Caco-2 (cell line): ENCODE results near the gene MTHFD1L. TPM values are rescaled to one million over a fixed set of nuclear protein-coding genes. Genes with fewer than 3 reads are reported as not detected.
A peak's percentile ranks its signal among the peaks of the same experiment; 100 is the strongest.

Experiments used
- BruUV-seq: library from RNA; stranded (reverse); fragments of 400-500 nt; replicated peaks from 2 replicates; lab custom pipeline; 2021; lab: Mats Ljungman, UMichigan
- CTCF ChIA-PET: fragments of 300-600 bp; sonication (Branson Sonifier 250); formaldehyde crosslinking; loops from one replicate; lab custom pipeline; 2022; ENCODE audit warnings: antibody characterized with exemption; lab: Charles Lee
- POLR2A ChIA-PET: fragments of 300-600 bp; sonication (Branson Sonifier 250); formaldehyde crosslinking; loops from one replicate; lab custom pipeline; 2022; ENCODE audit warnings: antibody characterized with exemption; lab: Charles Lee
- DNase-seq, 2 experiments: peaks; one replicate each; pipeline versions ENCODE4 v3.0.0 to v3.0.0-alpha.2; 2020 to 2022
- H3K27me3 ChIP-seq: replicated peaks from 2 replicates; pipeline ENCODE4 v1.6.0; 2011; ENCODE audit warnings: low read length; ENCODE audit not compliant: control insufficient read depth, insufficient read depth
- H3K36me3 ChIP-seq: 2 replicates; pipeline ENCODE4 v1.5.1; 2011; ENCODE audit warnings: low read length; ENCODE audit not compliant: control insufficient read depth, insufficient read depth
- H3K4me1 ChIP-seq: fragments of 250-450 bp; sonication (Bioruptor Pico); 2 replicates; pipeline ENCODE4 v1.5.1; 2020; ENCODE audit warnings: mild to moderate bottlenecking
- H3K4me3 ChIP-seq: 2 replicates; pipeline ENCODE4 v1.5.1; 2011; ENCODE audit warnings: low read depth, mild to moderate bottlenecking, control low read depth, low read length
- H3K9me3 ChIP-seq: fragments of 250-450 bp; sonication (Bioruptor Pico); 2 replicates; pipeline ENCODE4 v1.5.1; 2020; ENCODE audit warnings: mild to moderate bottlenecking, moderate library complexity
- H3K27ac Mint-ChIP-seq: one replicate; pipeline ENCODE4 v1.8.0; 2022; ENCODE audit warnings: mixed read lengths; ENCODE audit not compliant: unreplicated experiment
- H3K27me3 Mint-ChIP-seq: one replicate; pipeline ENCODE4 v1.8.0; 2022; ENCODE audit warnings: mixed read lengths; ENCODE audit not compliant: insufficient read depth, unreplicated experiment
- H3K36me3 Mint-ChIP-seq: one replicate; pipeline ENCODE4 v1.8.0; 2022; ENCODE audit warnings: mild to moderate bottlenecking, mixed read lengths; ENCODE audit not compliant: insufficient read depth, unreplicated experiment
- H3K4me1 Mint-ChIP-seq: one replicate; pipeline ENCODE4 v1.8.0; 2022; ENCODE audit warnings: low read depth, mixed read lengths; ENCODE audit not compliant: unreplicated experiment
- H3K4me3 Mint-ChIP-seq: one replicate; pipeline ENCODE4 v1.8.0; 2022; ENCODE audit warnings: mild to moderate bottlenecking, moderate library complexity, mixed read lengths; ENCODE audit not compliant: unreplicated experiment
- H3K9me3 Mint-ChIP-seq: one replicate; pipeline ENCODE4 v1.8.0; 2022; ENCODE audit warnings: mixed read lengths; ENCODE audit not compliant: unreplicated experiment
- CTCF ChIP-seq, 2 experiments: fragments of 200-600 bp in 1 of 2; IDR thresholded peaks; 1 replicate in 1 of 2; 2 replicates in 1 of 2; pipeline versions ENCODE4 v1.5.1 to v1.8.0; 2011 to 2022; ENCODE audit warnings: antibody characterized with exemption in 1 of 2, control low read depth in 1 of 2, inconsistent platforms in 1 of 2, low read depth in 1 of 2, low read length in 1 of 2, mild to moderate bottlenecking in 1 of 2, moderate library complexity in 1 of 2; ENCODE audit not compliant: insufficient read depth in 1 of 2, severe bottlenecking in 1 of 2, unreplicated experiment in 1 of 2
- intact Hi-C: fragments of 100-400 bp; cut with micrococcal nuclease; formaldehyde crosslinking; loops from one replicate; pipeline ENCODE4 v1.10.0; 2022; ENCODE audit not compliant: unreplicated experiment
- total RNA-seq: library from RNA; stranded (reverse); gene quantifications from 2 replicates; pipeline ENCODE4 v1.2.3, GENCODE V29; 2022

The MTHFD1L gene
- total RNA-seq, 1 experiment from 2014 or later, result 102 TPM

GRCh38 chr6:151056230-151056907, 190.9 kb downstream of the MTHFD1L start:
- Histone ChIP-seq H3K9me3 (no peaks in the 10 kb centered on the region), H3K27me3 (no peaks in the 10 kb centered on the region), H3K36me3 (no peaks in the 10 kb centered on the region), H3K4me1 (peaks cover 11% of the 10 kb centered on the region), H3K4me3 (no peak overlapping the region)
- ChIA-PET POLR2A (no interaction called here), CTCF (interaction anchor here (0.5 kb wide), 1 partner anchor 299 kb away, joined by 3 read pairs; no protein-coding TSS in a partner anchor)
- Mint-ChIP-seq H3K4me1 (peaks cover 8% of the 10 kb centered on the region), H3K27me3 (no peaks in the 10 kb centered on the region), H3K4me3 (no peak overlapping the region), H3K36me3 (peaks cover 32% of the 10 kb centered on the region), H3K27ac (no peak overlapping the region), H3K9me3 (no peaks in the 10 kb centered on the region)
- no TSS peak for BruUV-seq
- peak in 1 of 2 experiments; percentile 19 for DNase-seq
- intact Hi-C loops, result no loop called here
- no peak for TF ChIP-seq CTCF (IDR thresholded peaks at IDR 0.05; ENCODE audit: insufficient read depth in 1 of 2, low read depth in 1 of 2, low read length in 1 of 2, severe bottlenecking in 1 of 2, unreplicated experiment in 1 of 2)

- no peaks in the 10 kb centered on the region for H3K9me3 Mint-ChIP-seq
- peaks cover 27% of the 10 kb centered on the region for H3K36me3 Mint-ChIP-seq
- H3K4me3 ChIP-seq, result no peak overlapping the region
- DNase-seq, result no peak
- no peaks in the 10 kb centered on the region for H3K27me3 ChIP-seq
- no peak overlapping the region for H3K4me3 Mint-ChIP-seq
- CTCF ChIA-PET, result no interaction called here
- H3K27me3 Mint-ChIP-seq, result no peaks in the 10 kb centered on the region
- TF ChIP-seq CTCF (IDR thresholded peaks at IDR 0.05; ENCODE audit: insufficient read depth in 1 of 2, low read depth in 1 of 2, low read length in 1 of 2, severe bottlenecking in 1 of 2, unreplicated experiment in 1 of 2), result no peak
- POLR2A ChIA-PET, result no interaction called here
- no TSS peak for BruUV-seq
- intact Hi-C loops, result no loop called here
- H3K36me3 ChIP-seq, result no peaks in the 10 kb centered on the region
- no peak overlapping the region for H3K27ac Mint-ChIP-seq
- peaks cover 11% of the 10 kb centered on the region for H3K4me1 ChIP-seq
- H3K4me1 Mint-ChIP-seq, result peaks cover 8% of the 10 kb centered on the region
- no peaks in the 10 kb centered on the region for H3K9me3 ChIP-seq
Measured at GRCh38 chr6:151057061-151057460, 191.6 kb downstream of the MTHFD1L start.

GRCh38 chr6:151058021-151058733, 192.7 kb downstream of the MTHFD1L start:
- POLR2A ChIA-PET, result no interaction called here
- peaks cover 11% of the 10 kb centered on the region for H3K4me1 ChIP-seq

More at GRCh38 chr6:151058021-151058733, 192.7 kb downstream of the MTHFD1L start:
- H3K36me3 Mint-ChIP-seq, result peaks cover 27% of the 10 kb centered on the region
- intact Hi-C loops, result no loop called here
- H3K4me1 Mint-ChIP-seq, result peaks cover 8% of the 10 kb centered on the region
- H3K9me3 Mint-ChIP-seq, result no peaks in the 10 kb centered on the region
- BruUV-seq, result no TSS peak
- DNase-seq, result no peak
- H3K27me3 Mint-ChIP-seq, result no peaks in the 10 kb centered on the region
- no peak overlapping the region for H3K4me3 Mint-ChIP-seq
- H3K27ac Mint-ChIP-seq, result no peak overlapping the region
- Histone ChIP-seq H3K9me3 (no peaks in the 10 kb centered on the region), H3K27me3 (no peaks in the 10 kb centered on the region), H3K36me3 (no peaks in the 10 kb centered on the region), H3K4me3 (no peak overlapping the region)
- CTCF ChIA-PET, result interaction anchor here (0.6 kb wide), 1 partner anchor 273 kb away, joined by 3 read pairs; no protein-coding TSS in a partner anchor
- TF ChIP-seq CTCF (IDR thresholded peaks at IDR 0.05; ENCODE audit: insufficient read depth in 1 of 2, low read depth in 1 of 2, low read length in 1 of 2, severe bottlenecking in 1 of 2, unreplicated experiment in 1 of 2), result no peak
